ENCODE measurements around the gene PHACTR3. TPM values are rescaled to one million over a fixed set of nuclear protein-coding genes. Genes with fewer than 3 reads are reported as not detected.

PHACTR3 gene
- total RNA-seq, 1 experiment from 2014 or later: not detected

- Histone ChIP-seq H3K9ac (ENCODE audit: extremely low read depth, insufficient read length, low read length) (no peak overlapping the region), H3K23ac (ENCODE audit: insufficient read length, low read depth, low read length) (no peak overlapping the region), H2BK12ac (ENCODE audit: insufficient read length, low read depth, low read length) (no peak overlapping the region), H3K9me3 (ENCODE audit: control insufficient read depth, low read depth, low read length) (no peaks in the 10 kb centered on the region), H3K27ac (ENCODE audit: insufficient read length, low read depth, low read length) (no peak overlapping the region), H3K79me1 (ENCODE audit: insufficient read depth, low read depth, low read length, poor library complexity, severe bottlenecking) (no peaks in the 10 kb centered on the region), H3K4me2 (ENCODE audit: insufficient read depth, insufficient read length, low read length) (no peak overlapping the region), H2AFZ (ENCODE audit: low read length) (no peak overlapping the region), H3K14ac (ENCODE audit: insufficient read depth, low read length) (no peak overlapping the region), H3K4me1 (ENCODE audit: insufficient read depth, low read length) (no peaks in the 10 kb centered on the region), H3K56ac (ENCODE audit: insufficient read length, low read depth, low read length) (no peak overlapping the region), H4K91ac (ENCODE audit: insufficient read length, low read depth, low read length) (no peak overlapping the region), H3K18ac (ENCODE audit: insufficient read length, low read depth, low read length) (no peak overlapping the region), H3K27me3 (ENCODE audit: insufficient read depth, low read length) (peaks cover 2% of the 10 kb centered on the region; the same call in 1 of the 2 replicates), H2BK15ac (ENCODE audit: low read depth, low read length) (no peak overlapping the region), H4K20me1 (ENCODE audit: control insufficient read depth, insufficient read depth, insufficient read length) (no peaks in the 10 kb centered on the region), H3K79me2 (ENCODE audit: insufficient read depth, low read length) (no peaks in the 10 kb centered on the region), H3K23me2 (ENCODE audit: insufficient read length, low read depth, low read length, poor library complexity, severe bottlenecking) (no peaks in the 10 kb centered on the region), H2BK5ac (ENCODE audit: insufficient read length, low read length) (no peak overlapping the region), H3T11ph (ENCODE audit: low read length) (no peak overlapping the region), H2BK20ac (ENCODE audit: low read depth, low read length, poor library complexity, severe bottlenecking) (no peak overlapping the region), H2BK120ac (ENCODE audit: low read depth, low read length, poor library complexity, severe bottlenecking) (no peak overlapping the region), H2AK5ac (ENCODE audit: insufficient read length, low read length) (no peak overlapping the region), H3K4ac (ENCODE audit: low read depth, low read length) (no peak overlapping the region), H4K8ac (replicated peaks; ENCODE audit: insufficient read length, low read depth, low read length) (no peak overlapping the region), H4K5ac (ENCODE audit: insufficient read length, low read depth, low read length) (no peak overlapping the region)
- Mint-ChIP-seq H3K4me1 (peaks cover 0 to 5% of the 10 kb centered on the region in 2 experiments; a peak in 2 of 4 replicates), H3K9me3 (peaks cover 0 to 21% of the 10 kb centered on the region in 2 experiments; a peak in 2 of 5 replicates), H3K4me3 (no peak overlapping the region), H3K36me3 (ENCODE audit: insufficient read depth in 1 of 3, low read depth in 3 of 3) (no peaks in the 10 kb centered on the region), H3K27me3 (ENCODE audit: low read depth) (peaks cover 33% of the 10 kb centered on the region), H3K27ac (no peak overlapping the region)
- TF ChIP-seq CTCF (conservative IDR thresholded peaks at IDR 0.05): no peak
- WGBS (ENCODE audit: extremely low coverage, insufficient read length, low lambda C conversion rate): no CpG with 5 or more reads among the region's 11 CpGs
- no peak for DNase-seq
These were observed 38.4 kb upstream of the PHACTR3 start for GRCh38 chr20:59565768-59566461.

Measured in H9 (cell line).